ENCODE measurements around the gene PRPF18.

PRPF18 gene

DNA sequence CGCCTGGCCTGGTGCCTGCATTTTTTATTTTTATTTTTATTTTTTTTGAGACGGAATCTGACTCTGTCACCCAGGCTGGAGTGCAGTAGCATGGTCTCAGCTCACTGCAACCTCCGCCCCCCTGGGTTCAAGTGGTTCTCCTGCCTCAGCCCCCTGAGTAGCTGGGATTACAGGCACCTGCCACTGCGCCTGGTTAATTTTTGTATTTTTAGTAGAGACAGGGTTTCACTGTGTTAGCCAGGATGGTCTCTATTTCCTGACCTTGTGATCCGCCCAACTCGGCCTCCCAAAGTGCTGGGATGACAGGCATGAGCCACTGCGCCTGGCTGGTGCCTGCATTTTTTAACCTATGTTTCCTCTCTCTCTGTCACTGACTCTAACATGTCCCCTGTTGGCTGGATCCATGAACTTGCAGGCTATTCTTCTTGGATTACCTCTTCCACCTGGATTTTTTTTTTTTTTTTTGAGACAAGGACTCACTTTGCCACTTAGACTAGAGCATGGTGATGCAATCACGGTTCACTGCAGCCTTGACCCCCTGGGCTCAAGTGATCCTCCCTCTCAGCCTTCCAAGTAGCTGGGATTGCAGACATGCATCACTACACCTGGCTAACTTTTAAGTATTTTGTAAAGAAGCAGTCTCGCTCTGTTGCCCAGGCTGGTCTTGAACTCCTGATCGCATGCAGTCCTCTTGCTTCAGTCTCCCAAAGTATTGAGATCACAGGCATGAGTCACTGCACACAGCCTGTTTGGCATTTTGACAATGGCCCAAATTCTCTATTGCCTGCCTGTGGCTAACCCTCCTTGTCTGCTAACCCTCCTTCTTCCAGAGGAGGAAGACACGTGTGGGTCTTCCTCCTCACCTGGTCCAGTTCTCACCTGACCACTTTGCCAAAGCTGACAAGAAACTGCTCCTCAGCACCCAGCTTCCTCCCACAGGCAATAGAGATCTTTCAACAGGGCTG, 23.0 kb upstream of the PRPF18 start:
- TF ChIP-seq, protein P1, sequence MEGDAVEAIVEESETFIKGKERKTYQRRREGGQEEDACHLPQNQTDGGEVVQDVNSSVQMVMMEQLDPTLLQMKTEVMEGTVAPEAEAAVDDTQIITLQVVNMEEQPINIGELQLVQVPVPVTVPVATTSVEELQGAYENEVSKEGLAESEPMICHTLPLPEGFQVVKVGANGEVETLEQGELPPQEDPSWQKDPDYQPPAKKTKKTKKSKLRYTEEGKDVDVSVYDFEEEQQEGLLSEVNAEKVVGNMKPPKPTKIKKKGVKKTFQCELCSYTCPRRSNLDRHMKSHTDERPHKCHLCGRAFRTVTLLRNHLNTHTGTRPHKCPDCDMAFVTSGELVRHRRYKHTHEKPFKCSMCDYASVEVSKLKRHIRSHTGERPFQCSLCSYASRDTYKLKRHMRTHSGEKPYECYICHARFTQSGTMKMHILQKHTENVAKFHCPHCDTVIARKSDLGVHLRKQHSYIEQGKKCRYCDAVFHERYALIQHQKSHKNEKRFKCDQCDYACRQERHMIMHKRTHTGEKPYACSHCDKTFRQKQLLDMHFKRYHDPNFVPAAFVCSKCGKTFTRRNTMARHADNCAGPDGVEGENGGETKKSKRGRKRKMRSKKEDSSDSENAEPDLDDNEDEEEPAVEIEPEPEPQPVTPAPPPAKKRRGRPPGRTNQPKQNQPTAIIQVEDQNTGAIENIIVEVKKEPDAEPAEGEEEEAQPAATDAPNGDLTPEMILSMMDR (IDR thresholded peaks at IDR 0.05; ENCODE audit: low read depth, low read length): no peak
- no peak overlapping the region for H3K4me3 ChIP-seq (ENCODE audit: low read depth, low read length)
- no peak for DNase-seq (ENCODE audit: low read depth, low spot score)
- in situ Hi-C loops (cut with HindIII; ENCODE audit: low sequenced_read_pairs): no loop called here

DNA sequence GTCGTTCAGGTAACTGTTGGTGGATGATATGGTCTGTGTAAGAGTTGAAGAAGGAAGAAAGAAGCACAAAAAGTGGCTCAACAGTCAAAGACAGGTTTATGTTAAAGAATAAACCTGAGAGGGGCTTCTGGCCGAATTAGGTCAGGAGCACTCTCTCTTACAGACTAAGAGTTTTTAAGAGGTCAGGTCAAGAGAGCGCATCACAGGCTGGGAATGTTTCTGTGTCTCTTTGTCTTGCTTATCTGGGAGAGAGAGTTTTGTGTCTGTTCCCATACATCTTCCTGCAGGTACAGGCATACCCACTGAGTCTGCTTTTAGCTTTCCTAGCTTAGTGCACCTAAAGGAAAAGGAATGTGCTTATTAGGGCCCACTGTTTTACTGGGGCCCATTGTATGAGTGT, 22.2 kb upstream of the PRPF18 start:
- in situ Hi-C loops (cut with HindIII; ENCODE audit: low sequenced_read_pairs): no loop called here
- H3K4me3 ChIP-seq (ENCODE audit: low read depth, low read length): no peak overlapping the region

GRCh38 chr10:13567030-13567429, 19.7 kb upstream of the PRPF18 start:
- in situ Hi-C loops (cut with HindIII; ENCODE audit: low sequenced_read_pairs): no loop called here
- TF ChIP-seq, protein P1 (IDR thresholded peaks at IDR 0.05; ENCODE audit: low read depth, low read length): no peak
- H3K4me3 ChIP-seq (ENCODE audit: low read depth, low read length): no peak overlapping the region
- DNase-seq (ENCODE audit: low read depth, low spot score): no peak

More for the DNA sequence above, 22.2 kb upstream of the PRPF18 start:
- DNase-seq (ENCODE audit: low read depth, low spot score): no peak
- TF ChIP-seq, protein P1 (IDR thresholded peaks at IDR 0.05; ENCODE audit: low read depth, low read length): no peak

GRCh38 chr10:13571541-13571940, 15.2 kb upstream of the PRPF18 start:
- in situ Hi-C loops (cut with HindIII; ENCODE audit: low sequenced_read_pairs): no loop called here
- no peak for DNase-seq (ENCODE audit: low read depth, low spot score)
- TF ChIP-seq, protein P1 (IDR thresholded peaks at IDR 0.05; ENCODE audit: low read depth, low read length): no peak
- H3K4me3 ChIP-seq (ENCODE audit: low read depth, low read length): no peak overlapping the region

DNA sequence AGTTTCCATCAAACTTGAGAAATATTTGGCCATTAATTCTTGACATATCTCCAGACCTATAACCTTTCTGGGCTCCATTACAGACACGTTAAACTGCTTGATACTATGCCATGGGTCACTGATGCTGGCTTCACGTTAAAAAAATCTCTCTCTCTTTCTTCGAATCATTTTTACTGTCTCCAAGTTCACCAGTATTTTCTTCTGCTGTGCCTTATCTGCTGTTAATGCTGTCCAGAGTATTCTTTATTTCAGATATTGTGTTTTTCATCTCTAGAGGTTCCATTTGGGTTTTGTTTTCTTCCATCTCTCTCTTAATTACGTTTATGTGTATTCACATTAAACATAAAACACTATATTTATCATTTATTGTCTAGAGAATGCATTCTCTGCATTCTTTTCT, 12.8 kb upstream of the PRPF18 start:
- TF ChIP-seq, protein P1 (IDR thresholded peaks at IDR 0.05; ENCODE audit: low read depth, low read length): no peak
- no peak for DNase-seq (ENCODE audit: low read depth, low spot score)
- no peak overlapping the region for H3K4me3 ChIP-seq (ENCODE audit: low read depth, low read length)
- in situ Hi-C loops (cut with HindIII; ENCODE audit: low sequenced_read_pairs): no loop called here

DNA sequence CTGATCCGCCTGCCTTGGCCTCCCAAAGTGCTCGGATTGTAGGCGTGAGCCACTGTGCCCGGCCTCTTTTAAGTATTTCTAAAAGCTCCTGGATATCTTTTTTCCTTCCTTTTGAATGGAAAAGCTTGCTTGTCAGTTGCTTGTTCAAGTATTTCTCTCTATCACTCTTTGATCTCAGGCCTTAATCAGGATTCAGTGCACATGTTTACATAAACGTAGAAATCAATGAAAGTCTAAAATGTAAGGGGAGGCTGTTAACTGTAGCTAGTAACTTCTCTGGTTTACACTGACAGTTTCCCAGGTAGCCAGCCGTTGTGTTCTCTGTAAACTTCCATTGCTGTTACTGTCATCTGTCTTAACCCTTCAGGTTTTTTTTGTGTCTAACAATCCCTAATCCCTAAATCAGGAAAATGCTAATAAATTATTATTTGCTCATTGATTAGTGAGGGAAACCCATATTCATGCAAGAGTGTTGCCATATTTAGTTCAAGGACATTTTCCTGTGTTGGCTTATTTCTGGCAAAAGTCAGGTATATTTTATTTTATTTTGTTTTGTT, 1.5 kb upstream of the PRPF18 start:
- no peak overlapping the region for H3K4me3 ChIP-seq (ENCODE audit: low read depth, low read length)
- in situ Hi-C loops (cut with HindIII; ENCODE audit: low sequenced_read_pairs): no loop called here
- TF ChIP-seq, protein P1 (IDR thresholded peaks at IDR 0.05; ENCODE audit: low read depth, low read length): no peak
- no peak for DNase-seq (ENCODE audit: low read depth, low spot score)
